Stimulated activated CD4-positive, alpha-beta T cell treated with anti-CD3 and anti-CD28 coated beads, Interleukin-1b, Interleukin-23, amount 100 ng/mL, for 48 hours (primary cell): ENCODE data around the gene ANXA6.

Experiments used
- DNase-seq: peaks from one replicate; pipeline ENCODE4 v3.0.0-alpha.2; 2020

Gene ANXA6

GRCh38 chr5:151079838-151080612 is 77.6 kb downstream of the ANXA6 start:
- peak; percentile 65 for DNase-seq

- DNase-seq = peak; percentile 87
These were observed 78.9 kb downstream of the ANXA6 start for GRCh38 chr5:151078490-151079262.

- DNase-seq = peak; percentile 47
These were observed 79.6 kb downstream of the ANXA6 start for GRCh38 chr5:151077967-151078366.

GRCh38 chr5:151077419-151077818 is 80.2 kb downstream of the ANXA6 start:
- DNase-seq = no peak

GRCh38 chr5:151076616-151077015 is 81.0 kb downstream of the ANXA6 start:
- no peak for DNase-seq

GRCh38 chr5:151075698-151076331 is 81.8 kb downstream of the ANXA6 start:
- DNase-seq = peak; percentile 27

GRCh38 chr5:151074557-151074956 is 83.0 kb downstream of the ANXA6 start:
- DNase-seq = no peak

- no peak for DNase-seq
These were observed 84.3 kb downstream of the ANXA6 start for GRCh38 chr5:151073280-151073679.

GRCh38 chr5:151072630-151073025 is 85.0 kb downstream of the ANXA6 start:
- no peak for DNase-seq

GRCh38 chr5:151071848-151072629 is 85.5 kb downstream of the ANXA6 start:
- DNase-seq = no peak

GRCh38 chr5:151071021-151071420 is 86.6 kb downstream of the ANXA6 start:
- DNase-seq = no peak

GRCh38 chr5:151070449-151070848 is 87.1 kb downstream of the ANXA6 start:
- DNase-seq = no peak

- peak; percentile 59 for DNase-seq
These were observed 89.0 kb downstream of the ANXA6 start for GRCh38 chr5:151068433-151069197.

- DNase-seq = no peak
These were observed 89.7 kb downstream of the ANXA6 start for GRCh38 chr5:151067632-151068432.

- DNase-seq = no peak
These were observed 90.7 kb downstream of the ANXA6 start for GRCh38 chr5:151066920-151067319.

GRCh38 chr5:151065609-151066008 is 92.0 kb downstream of the ANXA6 start:
- no peak for DNase-seq

- no peak for DNase-seq
These were observed 92.6 kb downstream of the ANXA6 start for GRCh38 chr5:151064916-151065499.

GRCh38 chr5:151063142-151063989 is 94.2 kb downstream of the ANXA6 start:
- DNase-seq = no peak

- no peak for DNase-seq
These were observed 95.0 kb downstream of the ANXA6 start for GRCh38 chr5:151062405-151063141.
